Activated T-helper 9 cell treated with anti-CD3 and anti-CD28 coated beads, Interleukin-2, amount 50 U/mL, for 16 hours (primary cell): Measurements from ENCODE around the gene TDRD12.
"Not testable (repeated sequence)": the region's sequence is repeated elsewhere in the genome, so short reads cannot be mapped to it uniquely, and the experiment has no call there.

Experiments used
- DNase-seq: peaks from one replicate; pipeline ENCODE4 v3.0.0-alpha.2; 2020; ENCODE audit warnings: low read depth

TDRD12 gene

GRCh38 chr19:32692727-32693061 is 26.9 kb upstream of the TDRD12 start:
- DNase-seq = no peak

DNA sequence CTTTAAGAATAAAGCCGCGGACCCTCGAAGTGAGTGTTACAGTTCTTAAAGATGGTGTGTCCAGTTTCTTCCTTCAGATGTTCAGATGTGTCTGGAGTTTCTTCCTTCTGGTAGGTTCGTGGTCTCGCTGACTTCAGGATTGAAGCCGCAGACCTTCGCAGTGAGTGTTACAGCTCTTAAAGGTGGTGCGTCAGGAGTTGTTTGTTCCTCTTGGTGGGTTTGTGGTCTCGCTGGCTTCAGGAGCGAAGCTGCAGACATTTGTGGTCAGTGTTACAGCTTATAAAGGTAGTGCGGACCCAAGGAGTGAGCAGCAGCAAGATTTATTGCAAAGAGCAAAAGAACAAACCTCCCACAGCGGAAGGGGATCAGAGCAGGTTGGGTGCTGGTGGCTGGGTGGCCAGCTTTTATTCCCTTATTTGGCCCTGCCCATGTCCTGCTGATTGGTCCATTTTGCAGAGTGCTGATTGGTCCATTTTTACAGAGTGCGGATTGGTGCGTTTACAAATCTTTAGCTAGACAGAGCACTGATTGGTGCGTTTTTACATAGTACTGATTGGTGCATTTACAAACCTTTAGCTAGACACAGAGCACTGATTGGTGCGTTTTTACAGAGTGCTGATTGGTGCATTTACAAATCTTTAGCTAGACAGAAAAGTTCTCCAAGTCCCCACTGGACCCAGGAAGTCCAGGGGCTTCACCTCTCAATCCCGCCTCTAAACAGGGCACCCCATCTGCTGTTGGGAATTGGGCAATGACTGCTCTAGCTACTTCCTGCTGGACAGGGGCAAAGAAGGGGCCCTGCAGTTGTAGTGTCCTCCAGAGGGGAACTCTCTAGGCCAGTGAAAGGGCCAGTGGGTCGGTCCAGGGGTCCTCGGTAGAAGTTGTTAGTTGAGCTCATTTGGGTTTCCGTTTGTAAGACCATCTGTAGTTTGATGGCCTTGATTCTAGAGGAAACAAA is 26.1 kb upstream of the TDRD12 start:
- DNase-seq = not testable (repeated sequence)

DNA sequence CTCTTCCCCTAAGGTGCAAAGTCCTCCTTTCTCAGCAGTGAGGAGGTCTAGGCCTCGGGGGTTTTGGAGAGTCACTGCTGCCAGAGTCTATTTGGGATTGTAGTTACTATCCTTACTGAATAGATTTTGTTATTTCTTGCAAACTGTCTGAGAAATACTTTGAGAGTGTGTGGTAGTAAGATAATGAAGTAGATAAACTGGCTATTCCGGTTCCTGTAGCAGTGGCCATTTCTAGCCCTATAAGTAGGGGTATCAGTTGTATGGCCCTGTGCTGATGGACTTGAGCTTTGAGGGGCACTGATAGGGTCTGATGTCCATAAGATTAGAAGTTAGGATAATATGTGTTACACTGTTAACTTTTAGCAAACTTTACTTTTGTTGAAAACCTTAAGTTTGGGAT is 25.3 kb upstream of the TDRD12 start:
- DNase-seq = not testable (repeated sequence)

DNA sequence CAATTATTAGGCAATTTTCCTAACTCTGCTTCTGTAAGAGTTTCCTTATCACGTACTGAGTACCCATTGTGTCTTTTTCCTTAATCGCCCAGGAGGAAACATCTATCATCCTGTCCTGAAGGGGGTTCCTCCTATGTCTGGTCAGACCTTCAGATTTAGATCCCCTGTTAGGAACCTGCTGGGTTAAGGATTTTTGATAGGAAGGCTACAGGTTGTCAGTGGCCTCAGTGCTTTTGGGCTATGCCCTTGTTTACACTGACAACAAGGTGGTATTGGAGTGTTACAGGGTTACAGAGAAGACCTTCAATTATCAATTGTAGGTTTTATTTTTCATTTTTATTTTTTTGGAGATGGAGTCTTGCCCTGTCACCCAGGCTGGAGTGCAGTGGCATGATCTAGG is 24.7 kb upstream of the TDRD12 start:
- not testable (repeated sequence) for DNase-seq

GRCh38 chr19:32695506-32695905 is 24.1 kb upstream of the TDRD12 start:
- DNase-seq = not testable (repeated sequence)

DNA sequence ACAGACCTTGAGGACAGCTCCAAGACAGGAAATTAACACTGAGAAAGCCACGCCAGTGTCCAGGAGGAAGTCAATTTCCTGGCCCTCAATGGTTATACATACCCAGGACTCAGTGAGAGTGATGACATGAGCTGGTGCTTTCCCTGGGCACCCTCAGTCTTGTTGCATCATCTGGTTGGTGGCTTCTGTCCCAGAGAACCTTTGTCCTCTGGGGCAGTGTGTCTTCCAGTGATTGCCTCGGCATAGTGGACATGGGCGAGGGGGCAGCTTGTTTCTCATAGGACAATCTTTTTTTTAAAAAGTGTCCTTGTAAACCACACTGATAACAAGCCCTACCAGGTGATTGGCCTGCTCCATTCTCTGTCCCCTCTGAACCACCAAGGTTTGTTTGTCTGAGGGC is 22.8 kb upstream of the TDRD12 start:
- DNase-seq = not testable (repeated sequence)

GRCh38 chr19:32700129-32700528 is 19.4 kb upstream of the TDRD12 start:
- DNase-seq = not testable (repeated sequence)

GRCh38 chr19:32702010-32702409 is 17.6 kb upstream of the TDRD12 start:
- DNase-seq = no peak

DNA sequence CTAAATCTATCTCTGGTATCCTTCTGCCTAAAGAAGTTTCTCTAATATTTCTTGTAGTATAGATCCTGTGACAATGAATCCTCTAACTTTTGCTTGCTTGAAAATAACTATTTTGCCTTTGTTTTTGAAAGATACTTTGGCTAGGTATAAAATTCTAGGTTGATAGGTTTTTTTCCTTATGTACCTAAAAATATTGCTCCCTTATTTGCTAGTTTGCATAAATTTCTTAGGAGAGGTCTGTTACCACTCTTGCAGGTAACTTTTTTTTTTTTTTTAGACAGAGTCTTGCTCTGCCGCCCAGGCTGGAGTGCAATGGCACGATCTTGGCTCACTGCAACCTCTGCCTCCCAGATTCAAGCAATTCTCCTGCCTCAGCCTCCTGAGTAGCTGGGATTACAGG is 15.6 kb upstream of the TDRD12 start:
- DNase-seq = not testable (repeated sequence)

- no peak for DNase-seq
Observed at GRCh38 chr19:32708457-32708856, 11.1 kb upstream of the TDRD12 start.

DNA sequence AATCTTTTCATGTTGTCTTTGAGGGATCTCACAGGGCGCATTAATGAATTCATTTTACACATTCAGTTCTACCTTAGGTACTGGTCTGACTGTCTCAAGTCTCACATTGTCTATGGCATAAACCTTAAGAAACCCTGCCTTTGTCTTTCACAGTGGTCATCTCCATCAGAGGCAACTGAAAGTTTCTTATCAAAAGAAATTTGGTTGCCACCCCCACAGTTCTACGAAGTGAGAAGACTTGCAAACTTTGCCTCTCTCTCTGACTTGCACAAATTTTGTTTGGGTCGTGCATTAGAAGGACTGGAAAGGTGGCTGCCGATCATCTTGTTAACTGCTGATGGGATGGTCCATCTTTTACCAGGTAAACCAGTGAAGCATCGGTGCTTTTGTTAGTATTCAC is 10.5 kb upstream of the TDRD12 start:
- DNase-seq = no peak

DNA sequence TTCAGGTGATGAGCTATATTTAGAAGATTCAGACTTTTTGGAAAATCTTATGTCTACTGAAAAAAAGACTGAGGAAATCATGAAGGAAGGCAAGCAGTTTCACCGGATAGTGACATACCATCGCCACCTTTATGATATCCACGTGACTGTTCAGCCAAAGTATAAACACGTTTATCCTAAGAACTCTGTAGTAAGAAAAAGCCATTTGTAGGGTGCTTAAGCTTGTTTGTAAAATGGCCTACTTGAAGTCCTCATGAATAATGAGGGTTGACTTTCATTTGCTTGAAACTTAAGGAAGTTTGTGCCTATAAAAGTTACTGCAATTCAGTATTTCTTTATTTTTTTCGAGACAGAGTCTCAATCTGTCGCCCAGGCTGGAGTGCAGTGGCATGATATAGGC is 7.8 kb upstream of the TDRD12 start:
- no peak for DNase-seq

DNA sequence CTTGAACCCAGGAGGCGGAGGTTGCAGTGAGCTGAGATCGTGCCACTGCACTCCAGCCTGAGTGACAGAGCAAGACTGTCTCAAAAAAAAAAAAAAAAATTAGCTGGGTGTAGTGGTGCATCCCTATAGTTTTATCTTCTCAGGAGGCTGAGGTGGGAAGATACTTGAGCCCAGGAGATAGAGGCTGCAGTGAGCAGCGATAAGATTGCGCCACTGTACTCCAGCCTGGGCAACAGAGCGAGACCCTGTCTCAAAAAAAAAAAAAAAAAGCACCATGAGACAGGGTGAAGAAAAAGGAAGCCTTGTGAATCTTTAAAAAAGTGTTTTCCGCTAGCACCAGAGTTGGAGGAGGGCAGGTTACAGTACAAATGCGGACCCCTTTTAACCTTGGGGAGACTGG is 3.4 kb upstream of the TDRD12 start:
- not testable (repeated sequence) for DNase-seq

DNA sequence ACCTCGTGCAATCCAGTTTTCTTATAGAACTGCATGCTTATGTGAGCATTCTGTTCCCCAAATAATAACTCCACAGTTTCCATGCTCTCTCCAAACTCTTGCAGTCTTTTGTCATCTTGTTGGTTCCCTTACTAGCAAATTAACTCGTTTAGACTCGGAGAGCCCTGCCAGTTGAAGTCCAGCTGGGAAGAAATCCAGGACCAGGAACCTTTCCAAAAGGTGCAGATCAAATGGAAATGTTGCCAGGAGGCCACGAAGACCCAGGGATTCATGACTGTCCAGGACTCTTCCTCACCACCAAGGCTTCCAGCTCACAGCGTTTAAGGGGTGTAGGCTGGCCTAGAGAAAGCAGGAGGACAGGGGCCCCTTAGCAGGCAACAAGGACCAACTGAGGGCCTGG is 2.1 kb upstream of the TDRD12 start:
- no peak for DNase-seq

GRCh38 chr19:32718286-32718685 is 1.3 kb upstream of the TDRD12 start:
- no peak for DNase-seq

- no peak for DNase-seq
Observed at GRCh38 chr19:32720216-32720935, 809 bp downstream of the TDRD12 start.

DNA sequence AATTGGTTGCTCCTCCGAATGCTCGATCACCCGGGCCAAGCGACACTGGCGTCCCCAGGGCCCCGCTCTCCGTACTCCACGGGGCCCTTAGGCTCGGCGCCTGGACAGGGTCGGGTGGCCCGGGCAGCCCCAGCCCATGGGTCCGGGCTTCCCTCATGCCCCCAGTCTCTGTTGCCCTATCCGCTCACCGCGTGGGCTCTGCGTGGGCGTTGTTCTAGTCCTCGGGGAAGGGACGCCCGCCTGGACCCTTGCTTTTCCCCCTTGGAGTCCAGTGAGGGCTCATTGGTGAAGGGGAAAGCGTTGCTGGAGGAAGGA is 1.3 kb downstream of the TDRD12 start:
- DNase-seq = no peak

- no peak for DNase-seq
Observed at GRCh38 chr19:32735936-32736335, 16.4 kb downstream of the TDRD12 start.

DNA sequence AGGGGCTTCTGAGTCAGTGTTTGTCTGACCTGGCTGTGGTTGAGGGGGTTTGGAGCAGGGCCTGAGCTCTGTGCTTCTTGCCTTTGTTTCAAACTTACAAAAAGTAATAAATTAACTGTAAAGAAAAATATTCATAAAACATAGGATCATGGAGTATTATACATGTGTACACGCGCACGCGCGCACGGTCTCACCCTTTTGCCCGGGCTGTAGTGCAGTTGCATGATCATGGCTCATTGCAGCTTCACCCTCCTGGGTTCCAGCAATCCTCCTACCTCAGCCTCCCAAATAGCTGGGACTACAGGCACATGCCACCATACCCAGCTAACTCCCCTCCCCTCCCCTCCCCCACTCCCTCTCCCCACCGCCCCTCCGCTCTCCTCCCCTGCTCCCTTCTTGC is 23.5 kb downstream of the TDRD12 start:
- DNase-seq = no peak

- DNase-seq = no peak
Observed at GRCh38 chr19:32743447-32743846, 23.9 kb downstream of the TDRD12 start.

GRCh38 chr19:32744555-32745325 is 25.2 kb downstream of the TDRD12 start:
- DNase-seq = no peak

DNA sequence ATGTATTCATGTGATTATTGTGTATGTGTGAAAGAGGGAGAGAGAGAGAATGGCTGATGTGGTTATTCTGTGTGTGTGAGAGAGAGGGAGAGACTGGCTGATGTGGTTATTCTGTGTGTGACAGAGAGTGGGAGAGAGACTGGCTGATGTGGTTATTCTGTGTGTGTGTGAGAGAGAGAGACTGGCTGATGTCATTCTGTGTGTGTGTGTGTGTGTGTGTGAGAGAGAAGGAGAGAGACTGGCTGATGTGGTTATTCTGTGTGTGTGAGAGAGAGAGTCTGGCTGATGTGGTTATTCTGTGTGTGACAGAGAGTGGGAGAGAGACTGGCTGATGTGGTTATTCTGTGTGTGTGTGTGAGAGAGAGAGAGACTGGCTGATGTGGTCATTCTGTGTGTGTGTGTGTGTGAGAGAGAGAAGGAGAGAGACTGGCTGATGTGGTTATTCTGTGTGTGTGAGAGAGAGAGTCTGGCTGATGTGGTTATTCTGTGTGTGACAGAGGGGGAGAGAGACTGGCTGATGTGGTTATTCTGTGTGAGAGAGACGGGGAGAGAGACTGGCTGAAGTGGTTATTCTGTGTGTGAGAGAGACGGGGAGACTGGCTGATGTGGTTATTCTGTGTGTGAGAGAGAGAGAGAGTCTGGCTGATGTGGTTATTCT is 26.2 kb downstream of the TDRD12 start:
- not testable (repeated sequence) for DNase-seq
